IPS-18a (cell line): ENCODE results near the gene RBMS3.
"Not testable (repeated sequence)": the region's sequence is repeated elsewhere in the genome, so short reads cannot be mapped to it uniquely, and the experiment has no call there.

ENCODE experiments used
- H3K27ac ChIP-seq: one replicate; pipeline ENCODE4 v1.5.1; 2013; ENCODE audit warnings: low read length
- H3K27me3 ChIP-seq: one replicate; pipeline ENCODE4 v1.6.1; 2013; ENCODE audit warnings: mild to moderate bottlenecking, low read length; ENCODE audit not compliant: control insufficient read depth, insufficient read depth
- H3K36me3 ChIP-seq: one replicate; pipeline ENCODE4 v1.6.1; 2013; ENCODE audit warnings: low read depth, low read length; ENCODE audit not compliant: control insufficient read depth
- H3K4me1 ChIP-seq: one replicate; pipeline ENCODE4 v1.6.1; 2013; ENCODE audit warnings: low read depth, low read length; ENCODE audit not compliant: control insufficient read depth
- H3K4me3 ChIP-seq: one replicate; pipeline ENCODE4 v1.5.1; 2013; ENCODE audit warnings: low read length
- H3K9ac ChIP-seq: one replicate; pipeline ENCODE4 v1.6.1; 2013; ENCODE audit warnings: mild to moderate bottlenecking, low read length, moderate library complexity
- H3K9me3 ChIP-seq: one replicate; pipeline ENCODE4 v1.6.1; 2013; ENCODE audit warnings: low read depth, low read length; ENCODE audit not compliant: control insufficient read depth

Gene RBMS3

DNA sequence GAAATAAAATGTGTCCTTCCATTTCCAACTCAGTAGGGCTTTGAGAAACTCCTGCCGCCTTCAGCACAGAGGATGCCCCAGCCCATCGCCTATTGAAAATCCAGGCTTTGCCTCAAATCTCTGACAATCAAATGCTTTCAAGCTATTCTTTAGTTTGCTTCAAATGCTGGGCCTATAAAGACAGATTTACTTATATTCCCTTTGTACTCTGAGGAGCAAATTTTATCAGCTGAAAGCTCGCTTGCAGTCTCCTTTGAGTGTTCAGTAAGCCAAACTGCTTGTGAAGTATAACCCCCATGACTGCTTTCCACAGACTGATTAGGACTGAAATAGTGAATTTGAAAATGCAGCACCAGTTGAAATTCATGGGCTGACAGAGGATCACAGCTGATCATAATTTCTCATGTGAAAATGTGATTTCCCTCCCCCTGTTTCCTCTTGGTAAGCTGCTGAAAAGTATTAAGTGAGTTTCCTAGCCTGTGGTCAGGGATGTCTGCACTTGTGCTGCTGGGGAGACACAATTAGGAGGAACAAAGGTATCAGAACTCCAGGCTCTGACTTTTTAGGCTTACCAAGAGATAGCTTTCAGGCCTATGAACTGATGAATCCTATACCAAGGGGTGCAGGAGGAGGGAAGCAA lies 762.2 kb downstream of the RBMS3 start:
- H3K9me3 ChIP-seq: no peaks in the 10 kb centered on the region
- H3K4me1 ChIP-seq: peaks cover 20% of the 10 kb centered on the region
- H3K27ac ChIP-seq: no peak overlapping the region
- no peaks in the 10 kb centered on the region for H3K27me3 ChIP-seq
- no peak overlapping the region for H3K9ac ChIP-seq
- H3K36me3 ChIP-seq: no peaks in the 10 kb centered on the region
- H3K4me3 ChIP-seq: no peak overlapping the region

DNA sequence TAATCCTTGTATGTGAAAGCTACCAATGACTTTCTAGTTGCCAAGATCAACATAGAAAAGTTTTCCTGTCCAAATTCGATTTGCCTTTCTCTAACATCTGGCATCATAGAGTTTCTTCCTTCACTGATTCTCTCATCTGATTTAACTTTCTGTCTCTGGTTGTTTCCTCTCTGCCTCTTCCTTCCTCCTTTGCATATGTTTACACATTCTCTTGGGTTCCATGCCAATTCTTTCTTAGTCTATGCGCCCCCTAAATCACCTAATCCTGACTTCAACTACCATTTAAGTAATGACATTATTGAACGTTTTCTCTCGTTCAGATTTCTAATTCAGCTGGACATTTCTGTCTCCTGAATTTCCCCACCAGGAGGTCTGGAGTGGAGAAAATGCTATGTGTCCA lies 763.6 kb downstream of the RBMS3 start:
- peaks cover 20% of the 10 kb centered on the region for H3K4me1 ChIP-seq
- no peak overlapping the region for H3K9ac ChIP-seq
- H3K36me3 ChIP-seq: no peaks in the 10 kb centered on the region
- H3K27ac ChIP-seq: no peak overlapping the region
- H3K4me3 ChIP-seq: no peak overlapping the region
- H3K27me3 ChIP-seq: no peaks in the 10 kb centered on the region
- no peaks in the 10 kb centered on the region for H3K9me3 ChIP-seq

DNA sequence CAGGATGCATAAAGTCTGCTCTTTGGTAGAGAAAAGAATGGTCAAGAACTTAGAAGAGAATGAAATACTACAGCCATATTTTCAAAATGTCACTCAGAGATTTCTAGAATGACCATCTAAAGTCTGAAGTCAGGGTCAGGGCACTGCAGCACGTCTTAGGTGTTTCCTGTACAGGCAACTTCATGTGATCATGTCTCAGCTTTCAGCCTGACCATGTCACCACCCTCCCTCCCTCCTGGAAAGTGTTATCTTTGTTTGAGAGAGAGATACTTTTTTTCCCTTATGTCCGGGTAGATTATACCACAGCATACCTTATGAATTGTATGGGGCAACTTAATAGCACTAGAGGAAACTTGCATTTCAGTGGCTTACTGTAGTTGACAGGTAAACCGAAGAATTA lies 767.6 kb downstream of the RBMS3 start:
- H3K27ac ChIP-seq: no peak overlapping the region
- H3K36me3 ChIP-seq: no peaks in the 10 kb centered on the region
- H3K4me3 ChIP-seq: no peak overlapping the region
- H3K4me1 ChIP-seq: peaks cover 11% of the 10 kb centered on the region
- no peak overlapping the region for H3K9ac ChIP-seq
- no peaks in the 10 kb centered on the region for H3K27me3 ChIP-seq
- H3K9me3 ChIP-seq: peaks cover 3% of the 10 kb centered on the region

DNA sequence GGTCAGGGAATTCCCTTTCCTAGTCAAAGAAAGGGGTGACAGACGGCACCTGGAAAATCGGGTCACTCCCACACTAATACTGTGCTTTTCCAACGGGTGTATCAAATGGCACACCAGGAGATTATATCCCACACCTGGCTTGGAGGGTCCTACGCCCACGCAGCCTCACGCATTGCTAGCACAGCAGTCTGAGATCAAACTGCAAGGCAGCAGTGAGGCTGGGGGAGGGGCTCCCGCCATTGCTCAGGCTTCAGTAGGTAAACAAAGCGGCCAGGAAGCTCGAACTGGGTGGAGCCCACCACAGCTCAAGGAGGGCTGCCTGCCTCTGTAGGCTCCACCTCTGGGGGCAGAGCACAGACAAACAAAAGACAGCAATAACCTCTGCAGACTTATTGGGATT lies 769.2 kb downstream of the RBMS3 start:
- not testable (repeated sequence) for H3K27ac ChIP-seq, H3K9me3 ChIP-seq, H3K9ac ChIP-seq, H3K27me3 ChIP-seq, H3K36me3 ChIP-seq, H3K4me1 ChIP-seq, H3K4me3 ChIP-seq

DNA sequence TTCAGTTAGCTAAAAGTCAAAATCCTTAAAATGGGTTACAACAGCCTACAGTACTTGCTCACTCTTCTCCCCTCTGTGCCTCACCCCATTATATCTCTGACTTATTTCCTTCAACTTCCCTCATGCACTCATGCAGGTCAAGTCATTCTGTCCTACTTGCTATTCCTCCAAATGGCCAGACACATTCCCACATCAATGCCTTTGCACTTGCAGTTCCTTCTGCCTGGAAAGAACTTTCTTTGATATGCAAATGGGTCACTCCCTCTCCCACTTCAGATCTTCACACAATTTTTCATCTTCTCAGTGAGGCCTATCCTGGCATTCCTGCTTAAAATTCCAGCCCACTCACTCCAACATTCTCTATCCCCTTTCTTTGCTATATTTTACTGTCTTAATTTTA lies 778.4 kb downstream of the RBMS3 start:
- Histone ChIP-seq H3K36me3 (no peaks in the 10 kb centered on the region), H3K4me3 (no peak overlapping the region), H3K27me3 (no peaks in the 10 kb centered on the region), H3K27ac (no peak overlapping the region), H3K4me1 (peaks cover 12% of the 10 kb centered on the region), H3K9me3 (no peaks in the 10 kb centered on the region), H3K9ac (no peak overlapping the region)
